Tibial nerve (tissue), 4 donors: Measurements from ENCODE around the gene CCDC85C. TPM values are rescaled to one million over a fixed set of nuclear protein-coding genes. Genes with fewer than 3 reads are reported as not detected.
A peak's percentile ranks its signal among the peaks of the same experiment; 100 is the strongest.

ENCODE experiments used
- DNase-seq, 2 donors: peaks; one replicate each; pipeline ENCODE4 v3.0.0-alpha.2; 2019; ENCODE audit warnings: low spot score in 2 of 2
- H3K27ac ChIP-seq, 4 donors: fragments of 200-600 bp; sonication (generic) in 3 of 4; one replicate each; pipeline ENCODE4 v1.5.1; 2017 to 2019; ENCODE audit warnings: mild to moderate bottlenecking in 1 of 4
- H3K27me3 ChIP-seq, 2 donors: fragments of 200-600 bp; sonication (generic) in 1 of 2; one replicate each; pipeline versions ENCODE4 v1.5.1 to v1.6.0; 2017 to 2019
- H3K36me3 ChIP-seq, 3 donors: fragments of 200-600 bp; sonication (generic); one replicate each; pipeline ENCODE4 v1.5.1; 2018 to 2019
- H3K4me1 ChIP-seq, 4 donors: fragments of 200-600 bp; sonication (generic) in 3 of 4; one replicate each; pipeline ENCODE4 v1.5.1; 2017 to 2019
- H3K4me3 ChIP-seq, 4 donors: fragments of 200-600 bp; sonication (generic) in 3 of 4; one replicate each; pipeline ENCODE4 v1.5.1; 2017 to 2019; ENCODE audit warnings: mild to moderate bottlenecking in 1 of 4, moderate library complexity in 1 of 4
- H3K9me3 ChIP-seq, 4 donors: fragments of 200-600 bp; sonication (generic) in 3 of 4; one replicate each; pipeline ENCODE4 v1.5.1; 2017 to 2019
- EP300 ChIP-seq, 2 donors: sonication (generic); formaldehyde crosslinking; IDR thresholded peaks; one replicate each; pipeline ENCODE4 v1.6.1; 2017; ENCODE audit warnings: antibody characterized with exemption in 2 of 2, mild to moderate bottlenecking in 1 of 2
- POLR2A ChIP-seq, 2 donors: fragments of 450-650 bp; IDR thresholded peaks; one replicate each; pipeline ENCODE4 v1.6.1; 2017; ENCODE audit warnings: antibody characterized with exemption in 2 of 2, mild to moderate bottlenecking in 2 of 2, moderate library complexity in 2 of 2
- WGBS, 2 donors: methylation state at CpG; one replicate each; pipeline ENCODE4 v1.1.5; 2018; 5-methylcytosine and 5-hydroxymethylcytosine counted together
- total RNA-seq, 4 donors: library from RNA; depleted of rRNA; stranded (reverse); fragments of >200 nt; gene quantifications; one replicate each; pipeline ENCODE4 v1.1.0, GENCODE V29; 2016
- TF ChIP-seq, protein P1 (sequence below), 5 experiments: fragments of 200-600 bp in 3 of 5; fragments of 450-650 bp in 2 of 5; sonication (generic) in 3 of 5; IDR thresholded peaks; one replicate each; pipeline ENCODE4 v1.5.1; 2016 to 2019; ENCODE audit warnings: antibody characterized with exemption in 5 of 5, mild to moderate bottlenecking in 3 of 5, moderate library complexity in 2 of 5

CCDC85C gene
- total RNA-seq, 4 donors from 2014 or later: 0.60 to 4.6 (median 1.8) TPM

DNA sequence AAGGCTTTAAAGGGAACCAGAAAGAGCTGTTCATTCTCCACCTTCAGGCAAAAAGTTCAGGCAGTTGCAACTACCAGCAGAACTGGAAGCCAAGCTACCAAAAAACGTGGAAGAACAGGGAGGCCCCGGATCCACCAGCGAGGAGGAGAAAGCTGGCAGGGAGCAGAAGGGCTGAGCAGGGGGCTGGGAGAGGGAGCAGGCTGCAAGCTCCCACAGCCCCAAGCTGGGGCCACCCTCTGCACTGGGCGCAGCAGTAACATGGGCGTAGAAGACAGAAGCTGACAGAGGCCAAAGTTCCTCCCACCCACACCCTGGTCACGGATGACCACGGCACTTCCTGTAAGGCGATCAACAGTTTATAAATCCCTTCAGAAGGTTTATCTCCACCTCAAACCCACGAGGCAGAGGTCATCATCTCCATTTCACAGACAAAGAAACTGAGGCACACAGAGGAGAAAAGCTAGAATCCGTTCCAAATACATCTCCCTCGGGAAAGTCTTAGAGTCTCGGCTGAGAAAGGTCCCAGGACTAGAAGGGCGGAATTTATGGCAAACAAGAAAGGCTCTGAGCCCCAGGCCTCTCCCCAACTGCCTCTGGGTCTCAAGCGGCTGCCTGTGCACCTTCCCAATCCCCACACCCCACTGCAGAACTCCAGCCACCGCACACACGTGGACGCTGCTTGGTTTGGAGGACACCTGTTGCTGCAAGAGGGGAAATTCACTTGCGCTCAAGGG is 1.8 kb downstream of the CCDC85C start:
- Histone ChIP-seq H3K27me3 (no peaks in the 10 kb centered on the region), H3K4me3 (peak overlapping the region in 2 of 4 donors; percentile 24 to 63), H3K27ac (peak overlapping the region in 1 of 4 donors; percentile 57), H3K4me1 (peaks cover 0 to 34% (median 9%) of the 10 kb centered on the region in 4 donors), H3K9me3 (no peaks in the 10 kb centered on the region), H3K36me3 (no peaks in the 10 kb centered on the region)
- DNase-seq: no peak
- TF ChIP-seq POLR2A (IDR thresholded peaks at IDR 0.05): no peak
- TF ChIP-seq EP300 (IDR thresholded peaks at IDR 0.05): no peak
- TF ChIP-seq, protein P1, sequence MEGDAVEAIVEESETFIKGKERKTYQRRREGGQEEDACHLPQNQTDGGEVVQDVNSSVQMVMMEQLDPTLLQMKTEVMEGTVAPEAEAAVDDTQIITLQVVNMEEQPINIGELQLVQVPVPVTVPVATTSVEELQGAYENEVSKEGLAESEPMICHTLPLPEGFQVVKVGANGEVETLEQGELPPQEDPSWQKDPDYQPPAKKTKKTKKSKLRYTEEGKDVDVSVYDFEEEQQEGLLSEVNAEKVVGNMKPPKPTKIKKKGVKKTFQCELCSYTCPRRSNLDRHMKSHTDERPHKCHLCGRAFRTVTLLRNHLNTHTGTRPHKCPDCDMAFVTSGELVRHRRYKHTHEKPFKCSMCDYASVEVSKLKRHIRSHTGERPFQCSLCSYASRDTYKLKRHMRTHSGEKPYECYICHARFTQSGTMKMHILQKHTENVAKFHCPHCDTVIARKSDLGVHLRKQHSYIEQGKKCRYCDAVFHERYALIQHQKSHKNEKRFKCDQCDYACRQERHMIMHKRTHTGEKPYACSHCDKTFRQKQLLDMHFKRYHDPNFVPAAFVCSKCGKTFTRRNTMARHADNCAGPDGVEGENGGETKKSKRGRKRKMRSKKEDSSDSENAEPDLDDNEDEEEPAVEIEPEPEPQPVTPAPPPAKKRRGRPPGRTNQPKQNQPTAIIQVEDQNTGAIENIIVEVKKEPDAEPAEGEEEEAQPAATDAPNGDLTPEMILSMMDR (IDR thresholded peaks at IDR 0.05): no peak
- WGBS, 2 donors: 52 to 55% methylated on average over 18 of the region's 18 CpGs

DNA sequence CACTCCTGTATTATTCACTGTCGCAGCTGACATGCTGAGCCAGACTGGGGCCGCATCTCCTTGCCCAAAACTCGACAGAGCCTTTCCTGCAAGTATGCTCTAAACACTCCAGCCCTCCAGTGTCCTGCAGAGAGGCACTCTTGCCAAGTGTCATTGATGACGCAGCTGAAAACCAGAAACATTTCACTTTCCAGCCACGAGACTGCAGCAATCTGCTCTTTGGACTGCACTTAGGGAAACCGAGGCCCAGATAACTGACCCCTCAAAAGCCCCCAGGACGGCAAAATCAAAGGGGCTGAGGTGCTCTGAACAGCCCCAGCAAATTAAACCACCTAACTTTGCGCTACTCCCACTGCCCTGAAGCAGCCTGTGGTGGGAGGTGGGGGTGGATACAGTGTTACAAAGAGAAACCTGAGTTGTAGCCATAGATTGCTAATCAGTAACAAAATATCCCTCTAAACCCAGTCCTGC is 2.6 kb downstream of the CCDC85C start:
- H3K4me3 ChIP-seq: no peak overlapping the region
- WGBS, 2 donors: 70 to 91% methylated on average over 8 of the region's 8 CpGs

DNA sequence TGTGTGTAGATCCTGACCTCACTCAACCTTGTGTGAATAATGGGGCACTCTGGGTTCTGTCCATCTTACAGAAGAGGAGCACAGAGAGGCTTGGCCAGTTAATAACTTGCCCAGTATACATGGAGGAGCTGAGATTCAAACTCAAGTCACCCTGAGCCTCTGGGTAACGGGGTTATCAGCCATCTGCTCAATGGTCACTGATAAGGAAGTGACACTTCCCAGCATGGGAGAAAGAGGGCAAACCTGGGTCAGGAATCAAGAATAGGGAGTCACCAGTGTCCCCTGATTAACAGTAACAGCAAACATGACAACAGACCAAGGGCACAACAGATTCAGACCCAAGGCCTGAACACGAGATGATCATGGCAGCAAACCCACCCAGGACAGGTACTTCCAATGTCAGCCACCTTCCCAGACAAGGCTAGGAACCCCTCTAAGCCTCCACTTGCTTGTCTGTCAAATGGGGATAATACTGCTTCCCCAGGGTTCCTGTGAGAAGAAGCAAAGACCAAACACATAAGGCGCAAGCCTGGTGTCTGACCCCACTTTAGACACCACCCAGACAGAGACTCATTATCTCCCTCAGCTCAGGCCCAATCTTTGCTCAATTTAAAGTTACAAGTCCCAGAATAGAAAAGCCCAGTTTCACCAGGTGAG is 3.6 kb downstream of the CCDC85C start:
- Histone ChIP-seq H3K4me1 (peaks cover 0 to 39% (median 11%) of the 10 kb centered on the region in 4 donors), H3K27me3 (no peaks in the 10 kb centered on the region), H3K4me3 (no peak overlapping the region), H3K27ac (no peak overlapping the region), H3K36me3 (no peaks in the 10 kb centered on the region), H3K9me3 (no peaks in the 10 kb centered on the region)
- TF ChIP-seq EP300 (IDR thresholded peaks at IDR 0.05) (no peak), POLR2A (IDR thresholded peaks at IDR 0.05) (no peak)
- TF ChIP-seq, protein P1 (IDR thresholded peaks at IDR 0.05): no peak
- 92 to 95% methylated on average over 3 of the region's 3 CpGs for WGBS, 2 donors
- DNase-seq: no peak

More for the DNA sequence above, 2.6 kb downstream of the CCDC85C start:
- peak overlapping the region in 1 of 4 donors; percentile 57 for H3K27ac ChIP-seq
- DNase-seq: no peak
- TF ChIP-seq POLR2A (IDR thresholded peaks at IDR 0.05) (no peak), EP300 (IDR thresholded peaks at IDR 0.05) (no peak)
- TF ChIP-seq, protein P1 (IDR thresholded peaks at IDR 0.05): no peak
- H3K9me3 ChIP-seq: no peaks in the 10 kb centered on the region
- no peaks in the 10 kb centered on the region for H3K27me3 ChIP-seq
- H3K36me3 ChIP-seq: no peaks in the 10 kb centered on the region
- H3K4me1 ChIP-seq: peaks cover 0 to 40% (median 9%) of the 10 kb centered on the region in 4 donors

DNA sequence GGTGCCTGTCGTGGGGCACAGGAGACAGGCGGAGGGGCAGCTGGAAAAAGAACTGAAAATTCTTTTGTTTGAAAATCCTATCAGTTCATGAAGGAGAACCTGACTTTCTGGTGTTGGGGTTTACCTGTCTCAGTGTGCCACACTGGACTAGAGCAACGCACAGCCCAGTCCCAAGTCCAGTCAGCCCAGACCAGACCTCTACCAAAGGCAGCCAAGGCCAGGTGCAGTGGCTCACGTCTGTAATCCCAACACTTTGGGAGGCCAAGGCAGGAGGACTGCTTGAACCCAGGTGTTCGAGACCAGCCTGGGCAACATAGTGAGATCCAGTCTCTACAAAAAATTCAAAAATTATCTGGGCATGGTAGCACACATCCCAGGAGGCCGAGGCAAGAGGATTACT is 4.6 kb downstream of the CCDC85C start:
- no peak for DNase-seq

More for the DNA sequence above, 4.6 kb downstream of the CCDC85C start:
- no peak for TF ChIP-seq EP300 (IDR thresholded peaks at IDR 0.05)
- TF ChIP-seq, protein P1 (IDR thresholded peaks at IDR 0.05): no peak
- no peak for TF ChIP-seq POLR2A (IDR thresholded peaks at IDR 0.05)
- Histone ChIP-seq H3K36me3 (no peaks in the 10 kb centered on the region), H3K27ac (peak overlapping the region in 1 of 4 donors; percentile 11), H3K9me3 (no peaks in the 10 kb centered on the region), H3K4me3 (no peak overlapping the region), H3K27me3 (no peaks in the 10 kb centered on the region), H3K4me1 (peaks cover 0 to 35% (median 11%) of the 10 kb centered on the region in 4 donors)
- 81 to 82% methylated on average over 6 of the region's 6 CpGs for WGBS, 2 donors
